Measurements from ENCODE around the gene HOXC10. TPM values are rescaled to one million over a fixed set of nuclear protein-coding genes. Genes with fewer than 3 reads are reported as not detected.

The HOXC10 gene
- total and polyA plus RNA-seq, 9 donors: 0.15 to 15.4 (median 2.0) TPM; not detected in 2

GRCh38 chr12:53987787-53988230, 2.9 kb downstream of the HOXC10 start:
- TF ChIP-seq POLR2A (IDR thresholded peaks at IDR 0.05) (no peak), EP300 (IDR thresholded peaks at IDR 0.05) (no peak), CTCF (IDR thresholded peaks at IDR 0.05) (no peak)
- no peaks in the 10 kb centered on the region for H3K9me3 ChIP-seq
- intact Hi-C loops (cut with DNase I): loop anchor here in 3 of 4 donors (5.0 to 10.0 kb wide), 4 partner anchors 219 to 387 kb away; partner anchors contain the start of gene GPR84 (in 1 of the 3)
- WGBS, 3 donors: 18 to 32% (median 23%) methylated on average over 4 of the region's 4 CpGs
- peaks cover 2% of the 10 kb centered on the region for H3K27me3 ChIP-seq
- no peak overlapping the region for H3K4me3 ChIP-seq
- peaks cover 4% of the 10 kb centered on the region for H3K4me1 ChIP-seq (ENCODE audit: insufficient read depth)
- no peaks in the 10 kb centered on the region for H3K36me3 ChIP-seq
- no peak overlapping the region for H3K27ac ChIP-seq
- no peak for DNase-seq

- no peaks in the 10 kb centered on the region for H3K9me3 ChIP-seq
- WGBS, 3 donors: 18 to 20% (median 19%) methylated on average over 5 of the region's 5 CpGs
- peaks cover 4% of the 10 kb centered on the region for H3K4me1 ChIP-seq (ENCODE audit: insufficient read depth)
- H3K4me3 ChIP-seq: no peak overlapping the region
- DNase-seq: no peak
- intact Hi-C loops (cut with DNase I): loop anchor here in 3 of 4 donors (5.0 to 10.0 kb wide), 4 partner anchors 219 to 386 kb away; partner anchors contain the start of gene GPR84 (in 1 of the 3)
- H3K27me3 ChIP-seq: peaks cover 2% of the 10 kb centered on the region
- no peak for TF ChIP-seq EP300 (IDR thresholded peaks at IDR 0.05)
- TF ChIP-seq POLR2A (IDR thresholded peaks at IDR 0.05): no peak
- no peak for TF ChIP-seq CTCF (IDR thresholded peaks at IDR 0.05)
- no peaks in the 10 kb centered on the region for H3K36me3 ChIP-seq
- no peak overlapping the region for H3K27ac ChIP-seq
These were observed 3.7 kb downstream of the HOXC10 start for GRCh38 chr12:53988541-53989226.

DNA sequence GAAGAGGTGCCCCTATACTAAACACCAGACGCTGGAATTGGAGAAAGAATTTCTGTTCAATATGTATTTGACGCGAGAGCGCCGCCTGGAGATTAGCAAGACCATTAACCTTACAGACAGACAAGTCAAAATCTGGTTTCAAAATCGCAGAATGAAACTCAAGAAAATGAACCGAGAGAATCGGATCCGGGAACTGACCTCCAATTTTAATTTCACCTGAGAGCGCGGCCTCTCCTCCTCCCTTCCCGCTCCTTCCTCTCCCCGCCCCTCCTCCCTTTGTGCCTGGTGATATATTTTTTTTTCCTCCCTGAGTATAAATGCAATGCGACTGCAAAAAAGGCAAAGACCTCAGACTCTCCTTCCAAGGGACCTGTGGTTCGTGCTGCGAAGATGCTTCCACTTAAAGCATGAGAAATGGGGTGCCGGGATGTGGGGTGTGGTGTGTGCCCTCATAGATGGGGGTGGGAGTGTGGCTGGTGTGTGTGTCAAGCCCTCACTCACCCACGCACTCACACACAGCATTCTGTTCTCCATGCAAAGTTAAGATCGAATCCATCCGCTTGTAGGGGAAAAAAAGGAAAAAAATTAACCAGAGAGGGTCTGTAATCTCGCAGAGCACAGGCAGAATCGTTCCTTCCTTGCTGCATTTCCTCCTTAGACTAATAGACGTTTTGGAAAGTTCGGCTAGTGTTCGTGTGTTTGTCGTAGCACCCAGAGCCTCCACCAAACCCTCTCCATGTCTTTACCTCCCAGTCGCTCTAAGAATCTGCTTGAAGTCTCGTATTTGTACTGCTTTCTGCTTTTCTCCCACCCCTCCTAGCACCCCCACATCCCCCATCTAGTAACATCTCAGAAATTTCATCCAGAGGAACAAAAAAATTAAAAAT, 4.5 kb downstream of the HOXC10 start:
- no peak overlapping the region for H3K27ac ChIP-seq
- H3K4me3 ChIP-seq: no peak overlapping the region
- peaks cover 2% of the 10 kb centered on the region for H3K27me3 ChIP-seq
- H3K9me3 ChIP-seq: no peaks in the 10 kb centered on the region
- DNase-seq: peak in 1 of 5 donors; percentile 40
- intact Hi-C loops (cut with DNase I): loop anchor here (5.0 to 10.0 kb wide), 5 partner anchors 218 to 385 kb away; partner anchors contain the start of gene GPR84 (in 1 of the 4)
- no peak for TF ChIP-seq POLR2A (IDR thresholded peaks at IDR 0.05)
- TF ChIP-seq EP300 (IDR thresholded peaks at IDR 0.05): no peak
- TF ChIP-seq CTCF (IDR thresholded peaks at IDR 0.05): no peak
- peaks cover 8% of the 10 kb centered on the region for H3K4me1 ChIP-seq (ENCODE audit: insufficient read depth)
- no peaks in the 10 kb centered on the region for H3K36me3 ChIP-seq
- 11 to 35% (median 15%) methylated on average over 28 of the region's 28 CpGs for WGBS, 3 donors

DNA sequence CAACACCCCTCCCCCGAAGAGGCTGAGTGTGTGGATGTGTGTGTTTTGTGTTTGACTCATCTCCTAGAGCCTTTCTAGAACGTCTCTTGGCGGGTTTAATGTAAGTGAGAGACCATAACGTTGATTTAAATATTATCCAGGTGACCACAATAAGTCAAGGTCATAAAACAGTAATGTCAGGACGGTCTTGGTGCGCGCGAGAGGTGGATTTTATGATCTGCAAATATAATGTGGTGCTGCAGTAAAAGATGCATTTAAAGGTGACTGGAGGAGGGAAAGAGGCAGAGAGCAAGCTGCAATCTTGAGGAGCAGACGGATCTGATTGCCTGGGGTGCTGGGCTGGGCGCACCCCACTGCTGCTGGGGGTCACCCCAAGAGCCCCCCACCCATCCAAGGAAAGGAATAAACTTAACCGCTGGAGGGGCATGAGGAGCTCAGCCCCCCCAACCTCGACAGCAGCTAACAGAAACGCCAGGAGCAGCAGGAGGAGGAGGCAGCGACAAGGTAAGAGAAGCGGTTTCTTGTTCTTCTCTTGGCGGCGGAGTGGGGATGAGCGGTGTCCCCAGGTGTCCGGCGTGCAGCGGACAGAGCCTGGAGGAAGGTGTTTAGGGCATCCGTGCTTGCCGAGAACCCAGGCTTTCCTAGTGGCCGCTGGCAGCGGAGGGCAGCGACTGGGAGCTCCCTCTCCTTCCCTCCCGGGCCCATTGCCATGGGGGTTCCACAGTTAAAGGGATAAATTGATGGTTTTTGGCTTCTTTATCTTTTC, 5.5 kb downstream of the HOXC10 start:
- H3K4me3 ChIP-seq: no peak overlapping the region
- peaks cover 8% of the 10 kb centered on the region for H3K4me1 ChIP-seq (ENCODE audit: insufficient read depth)
- intact Hi-C loops (cut with DNase I): loop anchor here in 1 of 4 donors (10.0 kb wide), 1 partner anchor 364 kb away; no protein-coding TSS in a partner anchor

More for the DNA sequence above, 5.5 kb downstream of the HOXC10 start:
- H3K36me3 ChIP-seq: no peaks in the 10 kb centered on the region
- H3K9me3 ChIP-seq: no peaks in the 10 kb centered on the region
- peaks cover under 1% of the 10 kb centered on the region for H3K27me3 ChIP-seq
- DNase-seq: peak in 1 of 5 donors; percentile 34
- WGBS, 3 donors: 9 to 45% (median 13%) methylated on average over 27 of the region's 27 CpGs
- TF ChIP-seq CTCF (IDR thresholded peaks at IDR 0.05) (no peak), EP300 (IDR thresholded peaks at IDR 0.05) (no peak), POLR2A (IDR thresholded peaks at IDR 0.05) (no peak)
- H3K27ac ChIP-seq: no peak overlapping the region

All from ovary (tissue), 9 donors.